H1 (cell line): ENCODE data around the gene LINC01488. TPM values are rescaled to one million over a fixed set of nuclear protein-coding genes. Genes with fewer than 3 reads are reported as not detected.

Experiments used
- POU5F1 ChIP-seq: IDR thresholded peaks from 2 replicates; pipeline ENCODE4 v1.6.1; 2011; ENCODE audit warnings: low read depth, mild to moderate bottlenecking, low read length, moderate library complexity
- RNF2 ChIP-seq: fragments of 200-900, 300-1000 bp; sonication (generic); IDR thresholded peaks from 2 replicates; pipeline ENCODE4 v1.7.1; 2016; ENCODE audit warnings: borderline replicate concordance, low read depth, mild to moderate bottlenecking, antibody characterized with exemption, low read length; ENCODE audit not compliant: poor library complexity, severe bottlenecking; ENCODE audit errors: missing control alignments
- polyA plus RNA-seq, 7 experiments: library from polyadenylated mRNA; depleted of rRNA in 3 of 7; stranded (reverse) in 5 of 7; unstranded in 2 of 7; fragments of >200 nt in 5 of 7; fragments of 200-250 nt in 2 of 7; gene quantifications; 1 replicate in 5 of 7; 2 replicates in 1 of 7; 4 replicates in 1 of 7; pipeline versions ENCODE4 v1.2.1 to v1.2.3, GENCODE V29; 2011 to 2013; ENCODE audit warnings: missing spikeins in 2 of 7, mixed read lengths in 2 of 7
- total RNA-seq: library from RNA; stranded (reverse); fragmentation: NEBNext Ultra II Directional; extraction: Animal tissue kit (Norgen Biotek cat#: 25700); gene quantifications from 2 replicates; pipeline ENCODE4 v1.2.1, GENCODE V29; 2021

The LINC01488 gene
- total and polyA plus RNA-seq, 2 of the 8 experiments (the other 6 are each of a cell fraction or from before 2014, with no cell fraction given) = not detected

- no peak for TF ChIP-seq RNF2
- TF ChIP-seq POU5F1 = no peak
Observed at GRCh38 chr11:69537126-69537525, 55.7 kb downstream of the LINC01488 start (continued).
